NOMO-1 treated with dmso at 0.1 percent for 144 hours (cell line): ENCODE measurements around the gene ACBD4.

Experiments
- DNase-seq: peaks from one replicate; lab custom pipeline; 2025; ENCODE audit not compliant: unreplicated experiment; lab: John Stamatoyannopoulos, UW

ACBD4 gene

DNA sequence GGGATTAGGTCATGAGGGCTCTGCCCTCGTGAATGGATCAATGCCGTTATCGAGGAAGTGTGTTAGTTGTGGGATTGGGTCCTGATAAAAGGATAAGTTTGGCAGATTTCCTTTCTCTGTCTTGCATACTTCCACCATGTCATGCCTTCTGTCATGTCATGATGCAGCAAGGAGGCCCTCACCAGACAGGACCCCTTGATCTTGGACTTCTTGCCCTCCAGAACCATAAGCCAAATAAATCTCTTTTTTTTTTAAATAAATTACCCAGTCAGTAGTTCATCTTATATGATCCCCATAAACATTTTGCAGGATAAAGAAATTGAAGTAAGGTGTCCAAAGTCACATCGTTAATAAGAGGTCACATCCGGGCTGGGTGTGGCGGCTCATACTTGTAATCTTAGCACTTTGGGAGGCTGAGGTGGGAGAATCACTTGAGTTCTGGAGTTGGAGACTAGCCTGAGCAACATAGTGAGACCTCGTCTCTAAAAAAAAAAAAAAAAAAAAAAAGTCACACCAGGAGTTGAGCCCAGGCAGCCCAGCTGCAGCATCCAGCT is 51.4 kb downstream of the ACBD4 start:
- DNase-seq = no peak

GRCh38 chr17:45189009-45189408 is 53.5 kb downstream of the ACBD4 start:
- DNase-seq = no peak

GRCh38 chr17:45190503-45191255 is 55.2 kb downstream of the ACBD4 start:
- DNase-seq = no peak
